NT2/D1 (cell line): Measurements from ENCODE around the gene KLK1.
A peak's percentile ranks its signal among the peaks of the same experiment; 100 is the strongest.
"Not testable (repeated sequence)": the region's sequence is repeated elsewhere in the genome, so short reads cannot be mapped to it uniquely, and the experiment has no call there.

ENCODE experiments used
- DNase-seq: peaks from one replicate; pipeline ENCODE4 v3.0.0-alpha.2; 2011; ENCODE audit warnings: low read depth, low spot score
- H3K27me3 ChIP-seq: 2 replicates; pipeline ENCODE4 v1.6.0; 2011; ENCODE audit warnings: mild to moderate bottlenecking; ENCODE audit not compliant: insufficient read length, insufficient read depth
- H3K36me3 ChIP-seq: 2 replicates; pipeline ENCODE4 v1.6.1; 2011; ENCODE audit warnings: mild to moderate bottlenecking, low read length, mixed read lengths; ENCODE audit not compliant: insufficient read depth, insufficient read length
- H3K4me1 ChIP-seq: 2 replicates; pipeline ENCODE4 v1.5.1; 2011; ENCODE audit not compliant: insufficient read depth, insufficient read length
- H3K4me3 ChIP-seq: 2 replicates; pipeline ENCODE4 v1.5.1; 2011; ENCODE audit warnings: low read depth; ENCODE audit not compliant: insufficient read length
- H3K9ac ChIP-seq: 2 replicates; pipeline ENCODE4 v1.6.0; 2011; ENCODE audit warnings: low read depth; ENCODE audit not compliant: insufficient read length
- H3K9me3 ChIP-seq: 2 replicates; pipeline ENCODE4 v1.5.1; 2011; ENCODE audit warnings: mild to moderate bottlenecking, low read length; ENCODE audit not compliant: insufficient read depth
- SUZ12 ChIP-seq: IDR thresholded peaks from 2 replicates; pipeline ENCODE4 v1.6.1; 2011; ENCODE audit not compliant: insufficient read length, insufficient read depth; ENCODE audit errors: extremely low read depth
- YY1 ChIP-seq: IDR thresholded peaks from 2 replicates; pipeline ENCODE4 v1.6.1; 2011; ENCODE audit not compliant: insufficient read length, insufficient read depth
- ZNF274 ChIP-seq: IDR thresholded peaks from 2 replicates; pipeline ENCODE4 v1.6.1; 2011; ENCODE audit warnings: mild to moderate bottlenecking, low read depth, low read length

KLK1 gene

GRCh38 chr19:50777830-50778303 lies 45.7 kb downstream of the KLK1 start:
- Histone ChIP-seq H3K4me3 (no peak overlapping the region), H3K4me1 (peaks cover 7% of the 10 kb centered on the region), H3K9ac (no peak overlapping the region), H3K9me3 (no peaks in the 10 kb centered on the region), H3K36me3 (no peaks in the 10 kb centered on the region), H3K27me3 (peaks cover 58% of the 10 kb centered on the region)
- peak; percentile 57 for DNase-seq
- TF ChIP-seq SUZ12, result no peak
- no peak for TF ChIP-seq YY1
- TF ChIP-seq ZNF274, result no peak

- Histone ChIP-seq H3K4me1 (peaks cover 7% of the 10 kb centered on the region), H3K9ac (no peak overlapping the region), H3K36me3 (no peaks in the 10 kb centered on the region), H3K27me3 (peaks cover 53% of the 10 kb centered on the region), H3K9me3 (no peaks in the 10 kb centered on the region), H3K4me3 (no peak overlapping the region)
- TF ChIP-seq SUZ12 (no peak), YY1 (no peak), ZNF274 (no peak)
- no peak for DNase-seq
Observed at GRCh38 chr19:50777261-50777660, 46.3 kb downstream of the KLK1 start.

- H3K27me3 ChIP-seq, result peaks cover 47% of the 10 kb centered on the region
- H3K9me3 ChIP-seq, result no peaks in the 10 kb centered on the region
- TF ChIP-seq SUZ12, result no peak
- TF ChIP-seq ZNF274, result no peak
- no peak for TF ChIP-seq YY1
- no peaks in the 10 kb centered on the region for H3K36me3 ChIP-seq
- DNase-seq, result no peak
- H3K9ac ChIP-seq, result no peak overlapping the region
- no peak overlapping the region for H3K4me3 ChIP-seq
- peaks cover 7% of the 10 kb centered on the region for H3K4me1 ChIP-seq
Observed at GRCh38 chr19:50776131-50776530, 47.5 kb downstream of the KLK1 start.

- H3K36me3 ChIP-seq, H3K9ac ChIP-seq, H3K4me1 ChIP-seq, DNase-seq, H3K4me3 ChIP-seq, H3K9me3 ChIP-seq: not testable (repeated sequence)
- peaks cover 23% of the 10 kb centered on the region for H3K27me3 ChIP-seq
Observed at GRCh38 chr19:50773454-50773853, 50.1 kb downstream of the KLK1 start.

DNA sequence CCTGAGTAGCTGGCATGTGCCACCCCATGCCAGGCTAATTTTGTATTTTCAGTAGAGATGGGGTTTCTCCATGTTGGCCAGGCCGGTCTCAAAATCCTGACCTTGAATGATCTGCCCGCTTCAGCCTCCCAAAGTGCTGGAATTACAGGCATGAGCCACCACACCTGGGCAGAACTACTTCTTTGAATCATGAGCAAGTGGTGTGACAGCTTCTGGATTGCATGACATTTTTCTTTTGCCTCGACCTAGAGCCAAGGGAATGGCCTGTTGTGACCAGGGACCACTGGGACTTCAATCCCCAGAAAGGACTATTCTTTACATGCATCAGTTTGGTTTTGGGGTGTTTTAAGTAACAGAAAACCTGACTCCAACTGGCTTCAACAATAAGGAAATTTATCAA lies 50.7 kb downstream of the KLK1 start:
- H3K4me1 ChIP-seq, H3K9me3 ChIP-seq, H3K9ac ChIP-seq, H3K4me3 ChIP-seq, H3K36me3 ChIP-seq, DNase-seq: not testable (repeated sequence)
- peaks cover 23% of the 10 kb centered on the region for H3K27me3 ChIP-seq

DNA sequence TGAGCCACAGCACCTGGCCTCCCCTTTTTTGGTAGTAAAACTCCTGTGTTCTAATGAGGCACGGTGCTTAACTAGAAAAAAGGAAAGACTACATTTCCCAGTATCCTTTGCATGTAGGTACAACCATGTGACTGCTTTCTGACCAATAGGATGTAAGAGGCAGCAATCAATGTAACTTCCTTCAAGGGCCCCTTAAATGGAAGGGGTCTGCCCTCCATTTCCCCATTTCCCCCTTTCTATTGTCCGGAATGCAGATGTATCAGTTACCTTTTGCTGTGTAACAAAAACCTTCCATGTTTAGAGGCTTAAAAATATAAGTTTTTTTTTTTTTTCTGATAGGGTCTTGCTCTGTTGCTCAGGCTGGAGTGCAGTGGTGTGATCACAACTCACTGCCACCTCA lies 51.1 kb downstream of the KLK1 start:
- H3K27me3 ChIP-seq, result peaks cover 22% of the 10 kb centered on the region
- no peaks in the 10 kb centered on the region for H3K36me3 ChIP-seq
- no peak overlapping the region for H3K4me3 ChIP-seq
- DNase-seq, result no peak
- H3K9me3 ChIP-seq, result no peaks in the 10 kb centered on the region
- H3K4me1 ChIP-seq, result no peaks in the 10 kb centered on the region
- no peak overlapping the region for H3K9ac ChIP-seq
- TF ChIP-seq ZNF274, result no peak
- TF ChIP-seq SUZ12, result no peak
- no peak for TF ChIP-seq YY1

GRCh38 chr19:50770888-50771287 lies 52.7 kb downstream of the KLK1 start:
- H3K27me3 ChIP-seq, result peaks cover 7% of the 10 kb centered on the region
- no peak for DNase-seq
- TF ChIP-seq SUZ12, result no peak
- no peaks in the 10 kb centered on the region for H3K4me1 ChIP-seq
- H3K36me3 ChIP-seq, result no peaks in the 10 kb centered on the region
- no peaks in the 10 kb centered on the region for H3K9me3 ChIP-seq
- H3K4me3 ChIP-seq, result no peak overlapping the region
- no peak overlapping the region for H3K9ac ChIP-seq

DNA sequence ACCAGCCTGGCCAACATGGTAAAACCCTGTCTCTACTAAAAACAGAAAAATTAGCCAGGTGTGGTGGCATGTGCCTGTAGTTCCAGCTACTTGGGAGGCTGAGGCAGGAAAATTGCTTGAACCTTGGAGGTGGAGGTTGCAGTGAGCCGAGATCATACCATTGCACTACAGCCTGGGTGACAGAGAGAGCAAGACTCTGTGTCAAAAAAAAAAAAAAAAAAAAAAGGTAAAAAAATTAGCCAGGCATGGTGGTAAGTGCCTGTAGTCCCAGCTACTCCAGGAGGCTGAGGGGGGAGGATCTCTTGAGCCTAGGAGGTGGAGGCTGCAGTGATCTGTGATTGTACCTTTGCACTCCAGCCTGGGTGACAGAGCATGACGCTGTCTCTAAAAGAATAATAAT lies 53.4 kb downstream of the KLK1 start, which contains the start of gene GPR32:
Gene GPR32 (plus strand): TSS at position 301 of the 400 bp plus-strand sequence. CDS start 137 bp downstream, outside the sequence.
- not testable (repeated sequence) for H3K9me3 ChIP-seq, DNase-seq, H3K4me3 ChIP-seq, H3K36me3 ChIP-seq, H3K4me1 ChIP-seq, H3K27me3 ChIP-seq, H3K9ac ChIP-seq
